GM18519 (cell line): ENCODE measurements around the gene FOSB.

Source experiments
- ATAC-seq: cut with Tn5 transposase; IDR thresholded peaks from one replicate; pipeline ENCODE4 v1.9.1; 2021; ENCODE audit warnings: mild to moderate bottlenecking, moderate library complexity; ENCODE audit not compliant: unreplicated experiment, low FRiP score

The FOSB gene

GRCh38 chr19:45464274-45464673, 3.5 kb upstream of the FOSB start:
- ATAC-seq: no peak

- no peak for ATAC-seq
These were observed 2.8 kb upstream of the FOSB start for GRCh38 chr19:45464852-45465441.

- no peak for ATAC-seq
These were observed 711 bp upstream of the FOSB start for GRCh38 chr19:45467115-45467455.

- no peak for ATAC-seq
These were observed 409 bp downstream of the FOSB start for GRCh38 chr19:45468159-45468651.

- no peak for ATAC-seq
These were observed 971 bp downstream of the FOSB start for GRCh38 chr19:45468803-45469131.

- ATAC-seq: no peak
These were observed 1.5 kb downstream of the FOSB start for GRCh38 chr19:45469132-45469944.

- no peak for ATAC-seq
These were observed 2.4 kb downstream of the FOSB start for GRCh38 chr19:45469945-45470761.

GRCh38 chr19:45470762-45471081, 2.9 kb downstream of the FOSB start:
- no peak for ATAC-seq

GRCh38 chr19:45471111-45471930, 3.5 kb downstream of the FOSB start:
- ATAC-seq: no peak

GRCh38 chr19:45471931-45472562, 4.3 kb downstream of the FOSB start:
- no peak for ATAC-seq

- ATAC-seq: no peak
These were observed 5.0 kb downstream of the FOSB start for GRCh38 chr19:45472563-45473366.

- ATAC-seq: no peak
These were observed 5.5 kb downstream of the FOSB start for GRCh38 chr19:45473367-45473681.

GRCh38 chr19:45473682-45474605, 6.1 kb downstream of the FOSB start:
- ATAC-seq: no peak

- no peak for ATAC-seq
These were observed 7.1 kb downstream of the FOSB start for GRCh38 chr19:45474606-45475521.

GRCh38 chr19:45475537-45476291, 7.9 kb downstream of the FOSB start:
- ATAC-seq: no peak

GRCh38 chr19:45476304-45476703, 8.5 kb downstream of the FOSB start:
- no peak for ATAC-seq

GRCh38 chr19:45477186-45477585, 9.4 kb downstream of the FOSB start:
- no peak for ATAC-seq
